IMR-90 (cell line): Measurements from ENCODE around the gene CGREF1. TPM values are rescaled to one million over a fixed set of nuclear protein-coding genes. Genes with fewer than 3 reads are reported as not detected.

Experiments used
- ATAC-seq: fragments of 200-7000 bp; cut with Tn5 transposase; 2 replicates; pipeline ENCODE4 v1.9.1; 2020; ENCODE audit warnings: low read depth, mild to moderate bottlenecking, moderate library complexity
- BruUV-seq: library from RNA; stranded (reverse); fragments of 400-500 nt; replicated peaks from 2 replicates; lab custom pipeline; 2021; lab: Mats Ljungman, UMichigan
- CTCF ChIA-PET: fragments of 300-600 bp; formaldehyde crosslinking; extraction: SDS; loops from one replicate; lab custom pipeline; 2021; ENCODE audit warnings: antibody characterized with exemption; lab: Yijun Ruan, JAX
- POLR2A ChIA-PET: fragments of 300-600 bp; sonication (Branson Sonifier 250); formaldehyde crosslinking; loops from one replicate; lab custom pipeline; 2022; ENCODE audit warnings: antibody characterized with exemption; ENCODE audit not compliant: unreplicated experiment; lab: Charles Lee
- DNase-seq: peaks from one replicate; pipeline ENCODE4 v3.0.0; 2013
- H2AFZ ChIP-seq: replicated peaks from 2 replicates; pipeline ENCODE3; 2013; ENCODE audit warnings: low read length, mild to moderate bottlenecking; ENCODE audit not compliant: poor library complexity
- H2AK5ac ChIP-seq: 2 replicates; pipeline ENCODE4 v1.6.1; 2013; ENCODE audit warnings: low read depth, low read length, inconsistent platforms
- H2AK9ac ChIP-seq: replicated peaks from 2 replicates; pipeline ENCODE3; 2013; ENCODE audit warnings: mild to moderate bottlenecking, low read depth, low read length, moderate library complexity; ENCODE audit not compliant: poor library complexity
- H2BK120ac ChIP-seq: 2 replicates; pipeline ENCODE4 v1.6.1; 2013; ENCODE audit warnings: low read depth, low read length, inconsistent platforms
- H2BK15ac ChIP-seq: 3 replicates; pipeline ENCODE4 v1.6.1; 2013; ENCODE audit warnings: low read depth, low read length, inconsistent platforms
- H2BK20ac ChIP-seq: 2 replicates; pipeline ENCODE4 v1.6.1; 2013; ENCODE audit warnings: low read depth, mild to moderate bottlenecking, inconsistent platforms, low read length, moderate library complexity
- H2BK5ac ChIP-seq: 2 replicates; pipeline ENCODE4 v1.6.1; 2013; ENCODE audit warnings: mild to moderate bottlenecking, low read depth, low read length, inconsistent platforms; ENCODE audit not compliant: poor library complexity, severe bottlenecking
- H3K14ac ChIP-seq: replicated peaks from 2 replicates; pipeline ENCODE4 v1.6.1; 2013; ENCODE audit warnings: low read depth, low read length, inconsistent platforms
- H3K18ac ChIP-seq: 2 replicates; pipeline ENCODE4 v1.6.1; 2013; ENCODE audit warnings: low read depth, low read length, control low read depth
- H3K23ac ChIP-seq: 2 replicates; pipeline ENCODE4 v1.6.1; 2013; ENCODE audit warnings: low read depth, low read length, inconsistent platforms
- H3K27ac ChIP-seq: 2 replicates; pipeline ENCODE4 v1.5.1; 2013; ENCODE audit warnings: mild to moderate bottlenecking, control low read depth, low read length; ENCODE audit not compliant: insufficient read depth
- H3K27me3 ChIP-seq: 2 replicates; pipeline ENCODE4 v1.6.1; 2013; ENCODE audit warnings: low read length; ENCODE audit not compliant: control insufficient read depth, insufficient read depth
- H3K36me3 ChIP-seq: 2 replicates; pipeline ENCODE4 v1.6.1; 2013; ENCODE audit warnings: low read length, mixed read lengths; ENCODE audit not compliant: control insufficient read depth, insufficient read depth
- H3K4ac ChIP-seq: 2 replicates; pipeline ENCODE4 v1.6.1; 2013; ENCODE audit warnings: low read depth, low read length, inconsistent platforms
- H3K4me1 ChIP-seq: 2 replicates; pipeline ENCODE4 v1.6.1; 2013; ENCODE audit warnings: low read length, mixed read lengths; ENCODE audit not compliant: control insufficient read depth, insufficient read depth
- H3K4me2 ChIP-seq: 2 replicates; pipeline ENCODE4 v1.6.1; 2013; ENCODE audit warnings: low read depth, mild to moderate bottlenecking, control low read depth, low read length, moderate library complexity
- H3K4me3 ChIP-seq: 2 replicates; pipeline ENCODE4 v1.5.1; 2013; ENCODE audit warnings: low read depth, mild to moderate bottlenecking, control low read depth, low read length, moderate library complexity; ENCODE audit not compliant: insufficient read depth
- H3K56ac ChIP-seq: 2 replicates; pipeline ENCODE4 v1.6.1; 2013; ENCODE audit warnings: low read length, inconsistent platforms; ENCODE audit not compliant: insufficient read depth; ENCODE audit errors: extremely low read depth
- H3K79me1 ChIP-seq, 2 experiments: 2 replicates each; pipeline ENCODE4 v1.6.1; 2013; ENCODE audit warnings: low read length in 2 of 2, inconsistent platforms in 1 of 2, low read depth in 1 of 2
- H3K9ac ChIP-seq: 2 replicates; pipeline ENCODE4 v1.6.1; 2013; ENCODE audit warnings: low read depth, low read length, control low read depth
- H3K9me1 ChIP-seq: 2 replicates; pipeline ENCODE4 v1.6.1; 2013; ENCODE audit warnings: low read length, inconsistent platforms; ENCODE audit not compliant: insufficient read depth
- H3K9me3 ChIP-seq: 2 replicates; pipeline ENCODE4 v1.6.1; 2013; ENCODE audit warnings: low read length; ENCODE audit not compliant: control insufficient read depth, insufficient read depth
- H4K20me1 ChIP-seq: 2 replicates; pipeline ENCODE4 v1.6.1; 2013; ENCODE audit warnings: low read length, inconsistent platforms; ENCODE audit not compliant: insufficient read depth
- H4K5ac ChIP-seq: 2 replicates; pipeline ENCODE4 v1.6.1; 2013; ENCODE audit warnings: mild to moderate bottlenecking, low read depth, low read length, control low read depth
- H4K8ac ChIP-seq, 2 experiments: 2 replicates each; pipeline ENCODE4 v1.6.1; 2013; ENCODE audit warnings: low read depth in 2 of 2, low read length in 2 of 2, control low read depth in 1 of 2, inconsistent platforms in 1 of 2
- H4K91ac ChIP-seq: 2 replicates; pipeline ENCODE4 v1.6.1; 2013; ENCODE audit warnings: low read depth, low read length, inconsistent platforms; ENCODE audit not compliant: insufficient read depth
- BHLHE40 ChIP-seq: fragments of 150-350 bp; IDR thresholded peaks from 2 replicates; pipeline ENCODE4 v1.6.1; 2016; ENCODE audit warnings: mild to moderate bottlenecking, low read depth, low read length
- CHD1 ChIP-seq: IDR thresholded peaks from 2 replicates; pipeline ENCODE4 v1.6.1; 2012; ENCODE audit warnings: low read depth, low read length, improper control_type of control experiment
- ELK1 ChIP-seq: fragments of 150-350 bp; IDR thresholded peaks from 2 replicates; pipeline ENCODE4 v1.6.1; 2016; ENCODE audit warnings: low read depth, mild to moderate bottlenecking, low read length, moderate library complexity, borderline replicate concordance
- FOS ChIP-seq: fragments of 150-350 bp; IDR thresholded peaks from 2 replicates; pipeline ENCODE4 v1.6.1; 2016; ENCODE audit warnings: low read depth, low read length
- MAFK ChIP-seq: IDR thresholded peaks from 2 replicates; pipeline ENCODE4 v1.6.1; 2012; ENCODE audit warnings: low read depth, low read length, improper control_type of control experiment
- MAZ ChIP-seq: IDR thresholded peaks from 2 replicates; pipeline ENCODE4 v1.6.1; 2012; ENCODE audit warnings: low read depth, mild to moderate bottlenecking, low read length, improper control_type of control experiment, moderate library complexity, borderline replicate concordance
- MXI1 ChIP-seq: IDR thresholded peaks from 2 replicates; pipeline ENCODE4 v1.6.1; 2012; ENCODE audit warnings: low read depth, mild to moderate bottlenecking, low read length, moderate library complexity, borderline replicate concordance
- RAD21 ChIP-seq: IDR thresholded peaks from 2 replicates; pipeline ENCODE4 v1.6.1; 2012; ENCODE audit warnings: low read length, improper control_type of control experiment
- RCOR1 ChIP-seq: IDR thresholded peaks from 2 replicates; pipeline ENCODE4 v1.6.1; 2012; ENCODE audit warnings: mild to moderate bottlenecking, low read length, improper control_type of control experiment; ENCODE audit not compliant: insufficient replicate concordance
- RFX5 ChIP-seq: IDR thresholded peaks from 2 replicates; pipeline ENCODE4 v1.8.0; 2012; ENCODE audit warnings: low read depth, mild to moderate bottlenecking, low read length, moderate library complexity
- WGBS, 2 experiments: methylation state at CpG; one replicate each; pipeline versions ENCODE4 v1.1.5 to v1.1.7; 2013; ENCODE audit warnings: missing lambda C conversion rate in 2 of 2; ENCODE audit not compliant: insufficient read length in 1 of 2; ENCODE audit errors: extremely low coverage in 2 of 2; 5-methylcytosine and 5-hydroxymethylcytosine counted together
- dilution Hi-C: fragments of 300-500 bp; cut with HindIII; formaldehyde crosslinking; loops from one replicate; pipeline ENCODE4 v1.14.3; 2018; ENCODE audit warnings: low sequenced_read_pairs; ENCODE audit not compliant: unreplicated experiment
- in situ Hi-C: fragments of 300-500 bp; cut with MboI; formaldehyde crosslinking; loops from 3 replicates; pipeline ENCODE4 v1.14.3; 2019; ENCODE audit warnings: low sequenced_read_pairs, inconsistent platforms, mixed read lengths
- intact Hi-C: fragments of 100-400 bp; cut with micrococcal nuclease; formaldehyde crosslinking; loops from 2 replicates; pipeline ENCODE4 v1.10.0; 2022
- polyA plus RNA-seq, 3 experiments: library from polyadenylated mRNA; depleted of rRNA; stranded (reverse); fragments of >200 nt; gene quantifications; 2 replicates each; pipeline ENCODE4 v1.2.3, GENCODE V29; 2012; ENCODE audit warnings: low replicate concordance in 1 of 3
- total RNA-seq: library from RNA; depleted of rRNA; stranded (reverse); fragments of >200 nt; gene quantifications from 2 replicates; pipeline ENCODE4 v1.2.3, GENCODE V29; 2012
- TF ChIP-seq, protein P1 (sequence below): conservative IDR thresholded peaks from 2 replicates; pipeline ENCODE4 v1.5.1; 2012; ENCODE audit warnings: mild to moderate bottlenecking, low read depth, low read length, improper control_type of control experiment
- TF ChIP-seq, protein P2 (sequence below): fragments of 150-350 bp; IDR thresholded peaks from 2 replicates; pipeline ENCODE4 v1.6.1; 2017; ENCODE audit warnings: mild to moderate bottlenecking, antibody characterized with exemption, low read length, low read depth

The CGREF1 gene
- total and polyA plus RNA-seq, 2 of the 4 experiments (the other 2 are of a cell fraction), result 0.54 to 1.3 TPM

- in situ Hi-C loops, result no loop called here
These were observed 42.6 kb downstream of the CGREF1 start for GRCh38 chr2:27076323-27076722.

More at GRCh38 chr2:27076323-27076722, 42.6 kb downstream of the CGREF1 start:
- Histone ChIP-seq H2BK15ac (peak overlapping the region; percentile 69; the same call in 1 of the 3 replicates), H3K79me1 (peaks cover 3 to 31% of the 10 kb centered on the region in 2 experiments; a peak in 3 of 4 replicates), H4K5ac (peak overlapping the region; percentile 26; the same call in 1 of the 2 replicates), H2BK120ac (peak overlapping the region; percentile 37; the same call in 1 of the 2 replicates), H2AK9ac (no peak overlapping the region), H3K9me3 (no peaks in the 10 kb centered on the region), H3K27ac (no peak overlapping the region), H3K9ac (no peak overlapping the region), H2AK5ac (peak overlapping the region; percentile 45; the same call in 1 of the 2 replicates), H4K20me1 (peaks cover 6% of the 10 kb centered on the region), H3K4ac (peak overlapping the region; percentile 53), H4K91ac (peak overlapping the region; percentile 71), H4K8ac (0 out of 4 replicates have a peak overlapping the region, but pooled peaks of 1 of the 2 experiments have one; percentile 35), H3K4me3 (no peak overlapping the region), H3K18ac (no peak overlapping the region; the same call in 1 of the 2 replicates), H3K36me3 (peaks cover 7% of the 10 kb centered on the region; the same call in 1 of the 2 replicates), H3K9me1 (peaks cover 15% of the 10 kb centered on the region; the same call in 1 of the 2 replicates), H3K4me1 (peaks cover 36% of the 10 kb centered on the region), H2BK20ac (peak overlapping the region; percentile 68; the same call in 1 of the 2 replicates), H2AFZ (no peak overlapping the region), H2BK5ac (no peak overlapping the region), H3K4me2 (no peak overlapping the region), H3K23ac (peak overlapping the region; percentile 37; the same call in 1 of the 2 replicates), H3K14ac (peak overlapping the region; percentile 28), H3K27me3 (no peaks in the 10 kb centered on the region), H3K56ac (no peak overlapping the region)
- ChIA-PET POLR2A (interaction anchor here (0.5 kb wide), 1 partner anchor 351 kb away, joined by 3 read pairs; no protein-coding TSS in a partner anchor), CTCF (interaction anchor here (1.3 kb wide), 1 partner anchor 230 kb away, joined by 3 read pairs; no protein-coding TSS in a partner anchor)
- ATAC-seq, result no peak
- intact Hi-C loops (no loop called here), dilution Hi-C loops (no loop called here)
- no CpG with 5 or more reads among the region's 4 CpGs for WGBS, 2 experiments
- no peak for TF ChIP-seq MAFK
- no peak for TF ChIP-seq CHD1
- TF ChIP-seq ELK1, result no peak
- no peak for TF ChIP-seq RFX5
- TF ChIP-seq, protein P1, sequence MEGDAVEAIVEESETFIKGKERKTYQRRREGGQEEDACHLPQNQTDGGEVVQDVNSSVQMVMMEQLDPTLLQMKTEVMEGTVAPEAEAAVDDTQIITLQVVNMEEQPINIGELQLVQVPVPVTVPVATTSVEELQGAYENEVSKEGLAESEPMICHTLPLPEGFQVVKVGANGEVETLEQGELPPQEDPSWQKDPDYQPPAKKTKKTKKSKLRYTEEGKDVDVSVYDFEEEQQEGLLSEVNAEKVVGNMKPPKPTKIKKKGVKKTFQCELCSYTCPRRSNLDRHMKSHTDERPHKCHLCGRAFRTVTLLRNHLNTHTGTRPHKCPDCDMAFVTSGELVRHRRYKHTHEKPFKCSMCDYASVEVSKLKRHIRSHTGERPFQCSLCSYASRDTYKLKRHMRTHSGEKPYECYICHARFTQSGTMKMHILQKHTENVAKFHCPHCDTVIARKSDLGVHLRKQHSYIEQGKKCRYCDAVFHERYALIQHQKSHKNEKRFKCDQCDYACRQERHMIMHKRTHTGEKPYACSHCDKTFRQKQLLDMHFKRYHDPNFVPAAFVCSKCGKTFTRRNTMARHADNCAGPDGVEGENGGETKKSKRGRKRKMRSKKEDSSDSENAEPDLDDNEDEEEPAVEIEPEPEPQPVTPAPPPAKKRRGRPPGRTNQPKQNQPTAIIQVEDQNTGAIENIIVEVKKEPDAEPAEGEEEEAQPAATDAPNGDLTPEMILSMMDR, result no peak
- no peak for TF ChIP-seq MAZ
- TF ChIP-seq FOS, result no peak
- TF ChIP-seq MXI1, result no peak
- no peak for TF ChIP-seq RCOR1
- no peak for TF ChIP-seq BHLHE40
- TF ChIP-seq, protein P2, sequence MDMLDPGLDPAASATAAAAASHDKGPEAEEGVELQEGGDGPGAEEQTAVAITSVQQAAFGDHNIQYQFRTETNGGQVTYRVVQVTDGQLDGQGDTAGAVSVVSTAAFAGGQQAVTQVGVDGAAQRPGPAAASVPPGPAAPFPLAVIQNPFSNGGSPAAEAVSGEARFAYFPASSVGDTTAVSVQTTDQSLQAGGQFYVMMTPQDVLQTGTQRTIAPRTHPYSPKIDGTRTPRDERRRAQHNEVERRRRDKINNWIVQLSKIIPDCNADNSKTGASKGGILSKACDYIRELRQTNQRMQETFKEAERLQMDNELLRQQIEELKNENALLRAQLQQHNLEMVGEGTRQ, result no peak
- TF ChIP-seq RAD21, result no peak
- no peak for DNase-seq
- no TSS peak for BruUV-seq
